Measurements from ENCODE around the gene NELFA. TPM values are rescaled to one million over a fixed set of nuclear protein-coding genes. Genes with fewer than 3 reads are reported as not detected.

NELFA gene
- polyA plus RNA-seq, 4 donors: 12.7 to 35.1 (median 22.6) TPM

GRCh38 chr4:1962980-1963379 lies 45.8 kb downstream of the NELFA start:
- Histone ChIP-seq H3K27ac (ENCODE audit: low read depth in 1 of 3, low read length in 2 of 3) (no peak overlapping the region), H3K36me3 (ENCODE audit: control insufficient read depth in 3 of 3, insufficient read depth in 2 of 3, low read depth in 1 of 3, low read length in 3 of 3) (peaks cover 5 to 55% (median 8%) of the 10 kb centered on the region in 3 donors), H3K9me3 (ENCODE audit: control insufficient read depth in 2 of 2, insufficient read depth in 1 of 2, low read depth in 1 of 2, low read length in 1 of 2) (no peaks in the 10 kb centered on the region), H3K4me3 (ENCODE audit: low read depth in 1 of 3, low read length in 3 of 3) (no peak overlapping the region), H3K4me1 (ENCODE audit: control insufficient read depth in 3 of 3, insufficient read depth in 2 of 3, low read depth in 1 of 3, low read length in 2 of 3) (no peaks in the 10 kb centered on the region), H3K27me3 (ENCODE audit: control insufficient read depth in 3 of 3, insufficient read depth in 3 of 3, low read length in 3 of 3) (no peaks in the 10 kb centered on the region)
- no peak for FAIRE-seq
- DNase-seq: no peak
- WGBS, 3 donors: 91 to 94% (median 92%) methylated on average over 4 of the region's 4 CpGs

GRCh38 chr4:1961563-1961962 lies 47.2 kb downstream of the NELFA start:
- DNase-seq: no peak
- Histone ChIP-seq H3K36me3 (ENCODE audit: control insufficient read depth in 3 of 3, insufficient read depth in 2 of 3, low read depth in 1 of 3, low read length in 3 of 3) (peaks cover 5 to 64% (median 11%) of the 10 kb centered on the region in 3 donors), H3K27ac (ENCODE audit: low read depth in 1 of 3, low read length in 2 of 3) (no peak overlapping the region), H3K27me3 (ENCODE audit: control insufficient read depth in 3 of 3, insufficient read depth in 3 of 3, low read length in 3 of 3) (no peaks in the 10 kb centered on the region), H3K4me3 (ENCODE audit: low read depth in 1 of 3, low read length in 3 of 3) (no peak overlapping the region), H3K9me3 (ENCODE audit: control insufficient read depth in 2 of 2, insufficient read depth in 1 of 2, low read depth in 1 of 2, low read length in 1 of 2) (no peaks in the 10 kb centered on the region), H3K4me1 (ENCODE audit: control insufficient read depth in 3 of 3, insufficient read depth in 2 of 3, low read depth in 1 of 3, low read length in 2 of 3) (no peaks in the 10 kb centered on the region)
- FAIRE-seq: no peak
- WGBS, 3 donors: 79 to 86% (median 84%) methylated on average over 4 of the region's 4 CpGs

- H3K4me1 ChIP-seq (ENCODE audit: control insufficient read depth in 3 of 3, insufficient read depth in 2 of 3, low read depth in 1 of 3, low read length in 2 of 3): no peaks in the 10 kb centered on the region
- 92 to 95% (median 94%) methylated on average over 15 of the region's 15 CpGs for WGBS, 3 donors
- H3K36me3 ChIP-seq (ENCODE audit: control insufficient read depth in 3 of 3, insufficient read depth in 2 of 3, low read depth in 1 of 3, low read length in 3 of 3): peaks cover 5 to 67% (median 11%) of the 10 kb centered on the region in 3 donors
- no peak overlapping the region for H3K27ac ChIP-seq (ENCODE audit: low read depth in 1 of 3, low read length in 2 of 3)
- H3K9me3 ChIP-seq (ENCODE audit: control insufficient read depth in 2 of 2, insufficient read depth in 1 of 2, low read depth in 1 of 2, low read length in 1 of 2): no peaks in the 10 kb centered on the region
- H3K27me3 ChIP-seq (ENCODE audit: control insufficient read depth in 3 of 3, insufficient read depth in 3 of 3, low read length in 3 of 3): no peaks in the 10 kb centered on the region
- no peak for DNase-seq
- FAIRE-seq: no peak
- H3K4me3 ChIP-seq (ENCODE audit: low read depth in 1 of 3, low read length in 3 of 3): no peak overlapping the region
These were observed 47.7 kb downstream of the NELFA start for GRCh38 chr4:1961038-1961437.

- 77 to 85% (median 82%) methylated on average over 7 of the region's 7 CpGs for WGBS, 3 donors
- no peak overlapping the region for H3K4me3 ChIP-seq (ENCODE audit: low read depth in 1 of 3, low read length in 3 of 3)
- H3K27ac ChIP-seq (ENCODE audit: low read depth in 1 of 3, low read length in 2 of 3): no peak overlapping the region
- FAIRE-seq (no peak), DNase-seq (no peak)
- H3K4me1 ChIP-seq (ENCODE audit: control insufficient read depth in 3 of 3, insufficient read depth in 2 of 3, low read depth in 1 of 3, low read length in 2 of 3): no peaks in the 10 kb centered on the region
- H3K27me3 ChIP-seq (ENCODE audit: control insufficient read depth in 3 of 3, insufficient read depth in 3 of 3, low read length in 3 of 3): no peaks in the 10 kb centered on the region
- peaks cover 9 to 74% (median 14%) of the 10 kb centered on the region in 3 donors for H3K36me3 ChIP-seq (ENCODE audit: control insufficient read depth in 3 of 3, insufficient read depth in 2 of 3, low read depth in 1 of 3, low read length in 3 of 3)
- H3K9me3 ChIP-seq (ENCODE audit: control insufficient read depth in 2 of 2, insufficient read depth in 1 of 2, low read depth in 1 of 2, low read length in 1 of 2): no peaks in the 10 kb centered on the region
These were observed 48.5 kb downstream of the NELFA start for GRCh38 chr4:1960170-1960825.

- DNase-seq (no peak), FAIRE-seq (no peak)
- no peak overlapping the region for H3K4me3 ChIP-seq (ENCODE audit: low read depth in 1 of 3, low read length in 3 of 3)
- no peaks in the 10 kb centered on the region for H3K4me1 ChIP-seq (ENCODE audit: control insufficient read depth in 3 of 3, insufficient read depth in 2 of 3, low read depth in 1 of 3, low read length in 2 of 3)
- H3K36me3 ChIP-seq (ENCODE audit: control insufficient read depth in 3 of 3, insufficient read depth in 2 of 3, low read depth in 1 of 3, low read length in 3 of 3): peaks cover 9 to 80% (median 16%) of the 10 kb centered on the region in 3 donors
- H3K9me3 ChIP-seq (ENCODE audit: control insufficient read depth in 2 of 2, insufficient read depth in 1 of 2, low read depth in 1 of 2, low read length in 1 of 2): no peaks in the 10 kb centered on the region
- no peaks in the 10 kb centered on the region for H3K27me3 ChIP-seq (ENCODE audit: control insufficient read depth in 3 of 3, insufficient read depth in 3 of 3, low read length in 3 of 3)
- H3K27ac ChIP-seq (ENCODE audit: low read depth in 1 of 3, low read length in 2 of 3): no peak overlapping the region
- WGBS, 3 donors: 93 to 98% (median 97%) methylated on average over 5 of the region's 5 CpGs
These were observed 49.7 kb downstream of the NELFA start for GRCh38 chr4:1959104-1959384.

GRCh38 chr4:1958276-1959103 lies 50.3 kb downstream of the NELFA start:
- H3K4me3 ChIP-seq (ENCODE audit: low read depth in 1 of 3, low read length in 3 of 3): no peak overlapping the region
- H3K27ac ChIP-seq (ENCODE audit: low read depth in 1 of 3, low read length in 2 of 3): no peak overlapping the region
- H3K9me3 ChIP-seq (ENCODE audit: control insufficient read depth in 2 of 2, insufficient read depth in 1 of 2, low read depth in 1 of 2, low read length in 1 of 2): no peaks in the 10 kb centered on the region
- DNase-seq (no peak), FAIRE-seq (no peak)
- H3K36me3 ChIP-seq (ENCODE audit: control insufficient read depth in 3 of 3, insufficient read depth in 2 of 3, low read depth in 1 of 3, low read length in 3 of 3): peaks cover 9 to 77% (median 16%) of the 10 kb centered on the region in 3 donors
- H3K27me3 ChIP-seq (ENCODE audit: control insufficient read depth in 3 of 3, insufficient read depth in 3 of 3, low read length in 3 of 3): no peaks in the 10 kb centered on the region
- H3K4me1 ChIP-seq (ENCODE audit: control insufficient read depth in 3 of 3, insufficient read depth in 2 of 3, low read depth in 1 of 3, low read length in 2 of 3): no peaks in the 10 kb centered on the region
- WGBS, 3 donors: 90 to 93% (median 92%) methylated on average over 15 of the region's 15 CpGs

GRCh38 chr4:1956631-1957030 lies 52.1 kb downstream of the NELFA start:
- Histone ChIP-seq H3K27me3 (ENCODE audit: control insufficient read depth in 3 of 3, insufficient read depth in 3 of 3, low read length in 3 of 3) (no peaks in the 10 kb centered on the region), H3K27ac (ENCODE audit: low read depth in 1 of 3, low read length in 2 of 3) (no peak overlapping the region), H3K4me1 (ENCODE audit: control insufficient read depth in 3 of 3, insufficient read depth in 2 of 3, low read depth in 1 of 3, low read length in 2 of 3) (no peaks in the 10 kb centered on the region), H3K9me3 (ENCODE audit: control insufficient read depth in 2 of 2, insufficient read depth in 1 of 2, low read depth in 1 of 2, low read length in 1 of 2) (no peaks in the 10 kb centered on the region), H3K4me3 (ENCODE audit: low read depth in 1 of 3, low read length in 3 of 3) (no peak overlapping the region), H3K36me3 (ENCODE audit: control insufficient read depth in 3 of 3, insufficient read depth in 2 of 3, low read depth in 1 of 3, low read length in 3 of 3) (peaks cover 4 to 85% (median 19%) of the 10 kb centered on the region in 3 donors)
- DNase-seq (no peak), FAIRE-seq (no peak)
- WGBS, 3 donors: 94 to 95% (median 95%) methylated on average over 12 of the region's 12 CpGs

- no peak for DNase-seq
- no peak overlapping the region for H3K27ac ChIP-seq (ENCODE audit: low read depth in 1 of 3, low read length in 2 of 3)
- peaks cover 4 to 79% (median 15%) of the 10 kb centered on the region in 3 donors for H3K36me3 ChIP-seq (ENCODE audit: control insufficient read depth in 3 of 3, insufficient read depth in 2 of 3, low read depth in 1 of 3, low read length in 3 of 3)
- H3K27me3 ChIP-seq (ENCODE audit: control insufficient read depth in 3 of 3, insufficient read depth in 3 of 3, low read length in 3 of 3): no peaks in the 10 kb centered on the region
- 94 to 96% (median 95%) methylated on average over 9 of the region's 9 CpGs for WGBS, 3 donors
- no peaks in the 10 kb centered on the region for H3K4me1 ChIP-seq (ENCODE audit: control insufficient read depth in 3 of 3, insufficient read depth in 2 of 3, low read depth in 1 of 3, low read length in 2 of 3)
- FAIRE-seq: no peak
- no peaks in the 10 kb centered on the region for H3K9me3 ChIP-seq (ENCODE audit: control insufficient read depth in 2 of 2, insufficient read depth in 1 of 2, low read depth in 1 of 2, low read length in 1 of 2)
- no peak overlapping the region for H3K4me3 ChIP-seq (ENCODE audit: low read depth in 1 of 3, low read length in 3 of 3)
These were observed 55.4 kb downstream of the NELFA start for GRCh38 chr4:1953335-1953734.

Data from small intestine (tissue), 7 donors.